ENCODE data around the gene KY. TPM values are rescaled to one million over a fixed set of nuclear protein-coding genes. Genes with fewer than 3 reads are reported as not detected.

Gene KY
- total and polyA plus RNA-seq, 4 donors: 0.05 to 0.08 TPM; not detected in 2

- no peak for TF ChIP-seq CTCF (IDR thresholded peaks at IDR 0.05; ENCODE audit: low read depth, low read length, missing input control)
- TF ChIP-seq HNF4A (conservative IDR thresholded peaks at IDR 0.05): no peak
- no peak for TF ChIP-seq FOXA1 (IDR thresholded peaks at IDR 0.05)
Observed at GRCh38 chr3:134667956-134668355, 17.1 kb upstream of the KY start (continued).

GRCh38 chr3:134667406-134667805, 16.6 kb upstream of the KY start:
- H3K9ac ChIP-seq (ENCODE audit: low read depth in 1 of 2, low read length in 2 of 2): no peak overlapping the region
- DNase-seq (ENCODE audit: low spot score): no peak
- H3K27me3 ChIP-seq (ENCODE audit: control insufficient read depth in 4 of 4, insufficient read depth in 4 of 4, low read length in 3 of 4): no peaks in the 10 kb centered on the region
- WGBS: 86% methylated on average over 3 of the region's 3 CpGs
- H3K4me3 ChIP-seq (ENCODE audit: low read depth in 1 of 3, low read length in 3 of 3): no peak overlapping the region
- H3K36me3 ChIP-seq (ENCODE audit: control insufficient read depth in 4 of 4, insufficient read depth in 3 of 4, low read depth in 1 of 4, low read length in 3 of 4): no peaks in the 10 kb centered on the region
- H3K9me3 ChIP-seq (ENCODE audit: control insufficient read depth in 4 of 4, low read length in 3 of 4): no peaks in the 10 kb centered on the region
- H3K27ac ChIP-seq (ENCODE audit: low read depth in 1 of 2, low read length in 2 of 2): no peak overlapping the region
- TF ChIP-seq SP1 (IDR thresholded peaks at IDR 0.05) (no peak), RAD21 (IDR thresholded peaks at IDR 0.05) (no peak), YY1 (IDR thresholded peaks at IDR 0.05) (no peak), REST (IDR thresholded peaks at IDR 0.05) (no peak), NR2F2 (IDR thresholded peaks at IDR 0.05) (no peak)
- H3K4me1 ChIP-seq (ENCODE audit: control insufficient read depth in 4 of 4, insufficient read depth in 4 of 4, low read length in 3 of 4): no peaks in the 10 kb centered on the region

GRCh38 chr3:134666885-134667284, 16.1 kb upstream of the KY start:
- Histone ChIP-seq H3K9ac (ENCODE audit: low read depth in 1 of 2, low read length in 2 of 2) (no peak overlapping the region), H3K9me3 (ENCODE audit: control insufficient read depth in 4 of 4, low read length in 3 of 4) (no peaks in the 10 kb centered on the region), H3K27ac (ENCODE audit: low read depth in 1 of 2, low read length in 2 of 2) (no peak overlapping the region), H3K4me3 (ENCODE audit: low read depth in 1 of 3, low read length in 3 of 3) (no peak overlapping the region), H3K27me3 (ENCODE audit: control insufficient read depth in 4 of 4, insufficient read depth in 4 of 4, low read length in 3 of 4) (no peaks in the 10 kb centered on the region), H3K4me1 (ENCODE audit: control insufficient read depth in 4 of 4, insufficient read depth in 4 of 4, low read length in 3 of 4) (no peaks in the 10 kb centered on the region), H3K36me3 (ENCODE audit: control insufficient read depth in 4 of 4, insufficient read depth in 3 of 4, low read depth in 1 of 4, low read length in 3 of 4) (no peaks in the 10 kb centered on the region)
- TF ChIP-seq RAD21 (IDR thresholded peaks at IDR 0.05) (no peak), HNF4G (IDR thresholded peaks at IDR 0.05) (no peak), RXRA (IDR thresholded peaks at IDR 0.05) (no peak), FOXA2 (IDR thresholded peaks at IDR 0.05) (no peak), FOXA1 (IDR thresholded peaks at IDR 0.05) (no peak), SP1 (IDR thresholded peaks at IDR 0.05) (no peak), HNF4A (conservative IDR thresholded peaks at IDR 0.05) (no peak), ZBTB33 (IDR thresholded peaks at IDR 0.05) (no peak), JUND (IDR thresholded peaks at IDR 0.05) (no peak), GABPA (IDR thresholded peaks at IDR 0.05 in 1 of 2, conservative IDR thresholded peaks at IDR 0.05 in 1 of 2) (no peak), EGR1 (IDR thresholded peaks at IDR 0.05; ENCODE audit: low read depth in 2 of 2) (no peak), REST (IDR thresholded peaks at IDR 0.05) (no peak), CTCF (IDR thresholded peaks at IDR 0.05; ENCODE audit: low read depth, low read length, missing input control) (no peak), YY1 (IDR thresholded peaks at IDR 0.05) (no peak), TAF1 (conservative IDR thresholded peaks at IDR 0.05) (no peak)
- no peak for DNase-seq (ENCODE audit: low spot score)
- WGBS: 80% methylated on average over 9 of the region's 9 CpGs

Measured in liver (tissue), 9 donors.